Measurements from ENCODE around the gene TBX21.

GRCh38 chr17:47705536-47706530 lies 27.2 kb upstream of the TBX21 start:
- TF ChIP-seq CTCF (IDR thresholded peaks at IDR 0.05) (no peak), POLR2A (IDR thresholded peaks at IDR 0.05) (no peak)

All from heart left ventricle (tissue), 13 donors.